Epithelial cell of proximal tubule (primary cell): Measurements from ENCODE around the gene BMPR1A. TPM values are rescaled to one million over a fixed set of nuclear protein-coding genes. Genes with fewer than 3 reads are reported as not detected.
"Not testable (repeated sequence)": the region's sequence is repeated elsewhere in the genome, so short reads cannot be mapped to it uniquely, and the experiment has no call there.

ENCODE experiments used
- DNase-seq: peaks from one replicate; pipeline ENCODE4 v3.0.0-alpha.2; 2011; ENCODE audit warnings: low read depth
- H3K4me3 ChIP-seq: 2 replicates; pipeline ENCODE4 v1.5.1; 2011; ENCODE audit warnings: low read depth, mild to moderate bottlenecking, low read length
- total RNA-seq: library from RNA; depleted of rRNA; stranded (reverse); fragments of >200 nt; gene quantifications from 2 replicates; pipeline ENCODE4 v1.2.3, GENCODE V29; 2015
- TF ChIP-seq, protein P1 (sequence below): conservative IDR thresholded peaks from 2 replicates; pipeline ENCODE4 v1.5.1; 2012; ENCODE audit warnings: low read depth, mild to moderate bottlenecking, low read length

BMPR1A gene
- total RNA-seq, 1 donor from 2014 or later, result 15.5 TPM

DNA sequence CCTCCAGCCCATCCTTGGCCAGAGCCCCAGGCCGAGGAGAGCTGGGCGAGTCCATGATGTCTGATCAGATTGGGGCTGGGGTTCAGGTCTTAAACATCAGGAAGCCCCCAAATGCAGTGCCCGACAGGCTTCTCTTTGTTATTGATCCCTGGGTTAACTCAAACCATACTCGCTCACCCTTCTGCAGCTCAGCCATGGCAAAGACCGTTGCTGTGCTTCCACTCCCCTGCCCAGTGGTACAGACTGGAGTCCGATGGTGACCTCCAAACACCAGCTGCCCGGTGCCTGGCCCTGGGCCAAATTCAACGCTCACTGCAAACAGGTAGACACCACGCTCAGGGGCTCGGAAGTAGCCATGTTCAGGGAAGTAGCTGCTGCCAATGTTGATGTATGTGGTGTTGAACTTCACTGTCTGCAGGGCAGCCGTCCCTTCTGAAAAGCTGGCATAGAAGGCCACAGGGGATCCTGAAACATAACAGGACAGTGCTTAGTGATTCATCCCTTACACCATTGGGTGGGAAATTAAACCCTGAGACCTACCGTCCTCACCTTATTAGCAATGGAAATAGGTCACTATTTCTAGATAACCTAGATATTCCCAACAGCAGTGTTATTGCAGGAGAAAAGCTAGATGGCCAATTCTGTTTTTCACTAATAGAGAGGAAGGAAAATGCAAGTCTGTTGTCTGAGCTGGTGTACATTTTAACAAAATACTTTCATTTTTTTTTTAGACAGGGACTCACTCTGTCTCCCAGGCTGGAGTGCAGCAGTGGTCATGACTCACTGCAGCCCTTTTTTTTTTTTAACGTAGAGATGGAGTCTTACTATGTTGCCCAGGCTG lies 180.5 kb downstream of the BMPR1A start:
- TF ChIP-seq, protein P1, sequence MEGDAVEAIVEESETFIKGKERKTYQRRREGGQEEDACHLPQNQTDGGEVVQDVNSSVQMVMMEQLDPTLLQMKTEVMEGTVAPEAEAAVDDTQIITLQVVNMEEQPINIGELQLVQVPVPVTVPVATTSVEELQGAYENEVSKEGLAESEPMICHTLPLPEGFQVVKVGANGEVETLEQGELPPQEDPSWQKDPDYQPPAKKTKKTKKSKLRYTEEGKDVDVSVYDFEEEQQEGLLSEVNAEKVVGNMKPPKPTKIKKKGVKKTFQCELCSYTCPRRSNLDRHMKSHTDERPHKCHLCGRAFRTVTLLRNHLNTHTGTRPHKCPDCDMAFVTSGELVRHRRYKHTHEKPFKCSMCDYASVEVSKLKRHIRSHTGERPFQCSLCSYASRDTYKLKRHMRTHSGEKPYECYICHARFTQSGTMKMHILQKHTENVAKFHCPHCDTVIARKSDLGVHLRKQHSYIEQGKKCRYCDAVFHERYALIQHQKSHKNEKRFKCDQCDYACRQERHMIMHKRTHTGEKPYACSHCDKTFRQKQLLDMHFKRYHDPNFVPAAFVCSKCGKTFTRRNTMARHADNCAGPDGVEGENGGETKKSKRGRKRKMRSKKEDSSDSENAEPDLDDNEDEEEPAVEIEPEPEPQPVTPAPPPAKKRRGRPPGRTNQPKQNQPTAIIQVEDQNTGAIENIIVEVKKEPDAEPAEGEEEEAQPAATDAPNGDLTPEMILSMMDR, result no peak
- no peak for DNase-seq
- H3K4me3 ChIP-seq, result no peak overlapping the region

DNA sequence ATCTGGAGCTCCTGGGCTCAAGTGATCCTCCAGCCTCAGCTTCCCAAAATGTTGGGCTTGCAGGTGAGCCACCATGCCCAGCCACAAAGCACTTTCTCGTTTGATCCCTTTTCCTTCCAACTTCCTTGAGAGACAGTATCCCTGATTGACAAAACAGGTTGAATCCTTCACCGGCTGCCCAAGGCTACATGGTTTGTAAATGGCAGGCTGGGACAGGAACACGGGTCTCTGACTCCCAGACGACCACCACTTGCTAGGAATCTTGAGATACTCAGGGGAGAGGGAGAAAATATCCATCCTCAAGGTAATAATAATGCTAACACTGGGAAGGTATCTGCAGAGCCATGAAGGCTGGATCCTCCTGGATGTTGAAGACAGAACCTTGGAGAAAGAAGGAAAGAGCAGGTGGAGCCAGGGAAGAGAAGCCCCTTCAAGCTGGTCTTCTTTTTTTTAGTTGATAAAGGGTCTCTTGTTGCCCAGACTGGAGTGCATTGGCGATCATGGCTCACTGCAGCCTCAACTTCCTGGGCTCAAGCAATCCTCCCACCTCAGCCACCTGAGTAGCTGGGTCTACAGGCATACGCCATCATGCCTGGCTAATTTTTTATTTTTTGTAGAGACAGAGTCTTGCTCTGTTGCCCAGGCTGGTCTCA lies 181.2 kb downstream of the BMPR1A start:
- no peak for DNase-seq
- no peak overlapping the region for H3K4me3 ChIP-seq
- TF ChIP-seq, protein P1, result no peak

DNA sequence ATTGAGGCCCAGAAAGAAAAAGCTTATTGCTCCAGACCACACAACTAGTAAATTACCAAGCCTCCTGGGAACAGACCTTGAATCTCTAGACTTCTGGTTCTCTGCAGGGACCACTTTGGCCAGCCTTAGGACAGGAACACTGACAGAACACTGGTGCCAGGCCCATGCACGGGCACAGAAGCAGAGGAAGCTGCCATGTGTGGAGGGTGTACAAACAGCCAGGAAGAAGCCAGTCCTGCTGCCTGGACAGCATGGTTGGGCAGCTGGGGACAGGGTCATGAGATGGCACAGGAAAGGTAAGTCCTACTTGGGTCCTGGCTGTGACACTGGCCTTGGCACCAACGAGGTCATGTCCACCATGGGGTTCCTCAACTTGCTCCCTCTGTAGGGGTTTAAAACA lies 181.8 kb downstream of the BMPR1A start:
- DNase-seq, result no peak
- TF ChIP-seq, protein P1, result no peak
- no peak overlapping the region for H3K4me3 ChIP-seq

DNA sequence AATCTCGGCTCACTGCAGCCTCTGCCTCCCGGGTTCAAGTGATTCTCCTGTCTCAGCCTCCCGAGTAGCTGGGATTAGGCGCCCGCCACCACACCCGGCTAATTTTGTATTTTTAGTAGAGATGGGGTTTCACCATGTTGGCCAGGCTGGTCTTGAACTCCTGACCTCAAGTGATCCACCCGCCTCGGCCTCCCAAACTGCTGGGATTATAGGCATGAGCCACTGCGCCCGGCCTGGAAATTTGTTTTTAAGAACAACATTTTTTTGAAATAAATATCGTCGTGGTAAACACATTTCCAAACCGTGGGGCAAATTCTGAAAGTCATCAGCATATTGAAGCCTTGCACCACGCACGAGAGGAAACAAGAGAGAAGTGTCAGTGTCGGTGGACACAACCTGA lies 183.7 kb downstream of the BMPR1A start:
- DNase-seq, H3K4me3 ChIP-seq: not testable (repeated sequence)

DNA sequence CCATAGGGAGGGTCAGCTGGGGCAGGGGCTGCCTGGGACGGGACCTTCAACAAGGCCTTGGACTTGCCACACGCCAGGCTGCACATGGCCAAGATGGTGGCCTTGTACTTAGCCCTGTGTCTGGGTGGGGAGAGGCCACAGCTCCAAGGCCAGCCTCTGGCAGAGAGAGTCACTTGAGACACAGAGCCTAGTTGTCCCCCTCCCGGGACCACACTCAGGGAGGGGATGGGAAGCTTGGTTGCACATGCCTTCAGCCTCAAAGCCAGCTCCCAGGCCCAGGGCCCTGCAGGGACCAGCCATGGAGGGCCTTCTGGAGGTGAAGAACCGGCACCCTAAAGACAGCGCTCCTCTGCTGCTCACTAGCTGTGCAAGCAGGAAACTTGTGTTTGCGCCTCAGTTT lies 184.3 kb downstream of the BMPR1A start:
- H3K4me3 ChIP-seq, result no peak overlapping the region
- DNase-seq, result no peak
- TF ChIP-seq, protein P1, result no peak

DNA sequence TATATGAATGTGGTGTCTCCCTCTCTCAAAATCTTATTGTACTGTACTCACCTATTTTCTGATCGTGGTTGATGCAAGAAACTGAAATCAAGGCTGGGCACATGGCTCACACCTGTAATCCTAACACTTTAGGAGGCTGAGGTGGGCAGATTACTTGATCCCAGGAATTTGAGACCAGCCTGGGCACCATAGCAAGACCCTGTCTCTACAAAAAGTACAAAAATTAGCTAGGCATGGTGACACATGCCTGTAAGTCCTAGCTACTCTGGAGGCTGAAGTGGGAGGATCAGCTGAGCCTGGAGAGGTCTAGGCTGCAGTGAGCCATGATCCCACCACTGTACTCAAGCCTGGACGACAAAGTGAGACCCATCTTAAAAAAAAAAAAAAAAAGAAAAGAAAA lies 185.0 kb downstream of the BMPR1A start:
- DNase-seq, result no peak
- H3K4me3 ChIP-seq, result no peak overlapping the region
- TF ChIP-seq, protein P1, result no peak

DNA sequence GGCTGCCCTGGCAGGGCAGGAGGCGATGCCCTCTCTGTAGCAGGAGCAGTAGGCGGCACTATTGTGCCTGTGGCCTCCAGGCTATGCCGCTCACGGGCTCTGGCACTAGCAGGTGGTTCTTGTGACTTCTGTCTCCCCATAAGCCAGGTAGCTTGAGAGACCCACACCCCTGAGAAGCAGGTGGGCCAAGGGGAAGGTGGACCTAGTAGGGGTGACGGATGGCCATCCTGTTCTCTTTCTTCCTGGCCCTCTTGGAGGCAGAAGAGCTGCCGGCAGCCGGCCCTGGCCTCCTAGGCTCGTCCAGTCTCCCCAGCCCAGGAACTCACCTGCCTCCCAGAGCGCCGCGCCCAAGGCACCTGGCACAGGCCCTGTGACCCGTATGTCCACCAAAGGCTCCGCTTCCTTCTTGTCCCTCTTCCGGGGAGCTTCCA lies 185.6 kb downstream of the BMPR1A start:
- no peak overlapping the region for H3K4me3 ChIP-seq
- DNase-seq, result no peak
- TF ChIP-seq, protein P1, result no peak
